HG02870 (cell line): ENCODE measurements around the gene NDUFAF8.

ENCODE experiments used
- ATAC-seq: cut with Tn5 transposase; IDR thresholded peaks from one replicate; pipeline ENCODE4 v1.9.1; 2021; ENCODE audit warnings: mild to moderate bottlenecking, moderate library complexity; ENCODE audit not compliant: unreplicated experiment

NDUFAF8 gene

DNA sequence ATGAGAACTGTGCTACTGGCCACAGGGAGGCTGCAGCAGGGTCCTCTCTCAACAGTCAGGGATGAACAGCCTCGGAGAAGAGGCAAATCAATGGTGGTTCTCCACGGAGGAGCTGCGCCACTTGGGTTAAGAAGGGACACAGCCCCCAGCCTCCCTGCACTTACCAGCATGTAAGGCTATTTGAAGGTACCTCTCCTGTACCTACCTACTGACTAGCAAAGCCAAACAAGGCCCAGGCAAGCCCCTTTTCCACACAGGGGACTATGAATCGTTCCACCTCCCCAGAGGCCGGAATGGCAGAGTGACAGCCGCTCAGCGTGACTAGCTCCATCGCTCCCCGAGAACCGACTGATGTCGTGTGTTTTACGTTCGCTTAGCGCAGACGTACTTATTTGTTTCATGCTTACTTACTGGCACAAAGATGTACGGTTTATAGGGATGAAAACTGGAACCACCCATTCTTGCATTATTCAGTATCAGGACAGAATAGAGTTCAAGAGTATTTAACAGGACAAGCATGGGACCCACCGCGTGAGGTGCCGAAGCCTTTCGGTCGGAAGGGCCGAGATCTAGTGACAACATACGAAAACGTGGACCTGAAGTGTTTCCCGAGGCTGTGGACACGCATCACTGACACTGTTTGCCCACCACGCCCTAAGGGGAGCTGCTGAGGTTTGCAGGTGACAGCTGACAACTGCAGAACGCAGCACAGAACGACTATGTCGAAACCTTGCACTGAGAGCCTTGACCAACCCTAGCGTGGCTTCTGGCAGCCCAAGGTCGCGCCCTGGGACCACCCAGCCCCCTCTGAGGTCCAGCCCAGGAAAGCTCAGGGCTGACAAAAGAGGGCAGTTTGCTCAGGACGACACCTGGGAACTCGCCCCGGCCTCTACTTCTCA is 1.3 kb upstream of the NDUFAF8 start:
- no peak for ATAC-seq

DNA sequence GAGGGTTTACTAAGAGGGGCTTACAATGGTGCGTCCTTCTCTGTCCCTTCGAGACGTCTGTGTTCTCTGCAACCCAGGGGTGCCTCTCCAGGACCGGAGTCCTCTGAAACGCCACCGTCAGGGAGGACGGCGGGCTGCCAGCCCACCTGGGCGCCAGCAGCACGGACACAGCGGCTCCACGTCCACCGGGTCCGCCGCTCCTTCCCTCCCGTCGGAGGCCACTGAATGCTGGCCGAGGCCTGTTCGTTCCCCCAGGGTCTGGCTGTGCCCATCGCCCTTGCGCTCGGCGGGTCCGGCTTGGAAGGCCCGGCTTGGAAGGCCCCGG is 666 bp upstream of the NDUFAF8 start:
- ATAC-seq = no peak

DNA sequence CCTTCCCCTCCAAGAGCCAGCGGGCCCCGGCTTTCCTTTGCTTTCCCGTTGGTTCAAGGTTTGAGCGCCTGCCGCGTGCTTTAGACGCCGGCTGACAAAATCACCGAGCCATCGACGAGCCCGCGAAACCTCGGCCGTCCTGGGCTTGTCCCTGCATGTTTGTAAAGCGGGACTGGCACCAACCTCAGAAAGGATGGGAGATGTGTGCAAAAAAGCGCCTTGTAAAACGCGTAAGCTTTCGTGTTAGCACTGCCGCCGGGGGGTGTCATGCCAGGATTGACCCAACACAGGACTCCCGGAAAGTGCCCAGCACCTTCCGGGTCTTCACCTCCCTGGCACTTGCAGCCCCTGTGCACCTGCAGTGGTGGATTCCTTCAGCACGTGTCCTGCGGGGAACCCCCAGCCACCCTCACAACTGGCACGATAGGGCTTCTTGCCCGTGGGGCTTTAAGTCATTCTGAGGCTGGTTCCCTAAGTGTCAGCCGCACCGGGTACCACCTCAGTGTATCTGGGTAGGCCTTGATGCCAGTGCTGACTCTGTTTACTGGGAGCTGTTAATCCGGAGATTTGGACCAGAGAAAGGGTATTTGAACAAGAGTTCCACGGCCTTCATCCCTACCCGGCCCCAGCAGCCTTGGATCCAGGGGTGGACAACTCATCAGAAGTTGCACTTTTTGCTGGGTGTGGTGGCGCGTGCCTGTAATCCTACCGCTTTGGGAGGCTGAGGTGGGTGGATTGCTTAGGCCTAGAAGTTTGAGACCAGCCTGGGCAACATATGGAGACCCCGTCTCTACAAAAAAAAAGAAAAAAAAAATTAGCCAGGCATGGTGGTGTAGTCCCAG is 817 bp downstream of the NDUFAF8 start:
- no peak for ATAC-seq

DNA sequence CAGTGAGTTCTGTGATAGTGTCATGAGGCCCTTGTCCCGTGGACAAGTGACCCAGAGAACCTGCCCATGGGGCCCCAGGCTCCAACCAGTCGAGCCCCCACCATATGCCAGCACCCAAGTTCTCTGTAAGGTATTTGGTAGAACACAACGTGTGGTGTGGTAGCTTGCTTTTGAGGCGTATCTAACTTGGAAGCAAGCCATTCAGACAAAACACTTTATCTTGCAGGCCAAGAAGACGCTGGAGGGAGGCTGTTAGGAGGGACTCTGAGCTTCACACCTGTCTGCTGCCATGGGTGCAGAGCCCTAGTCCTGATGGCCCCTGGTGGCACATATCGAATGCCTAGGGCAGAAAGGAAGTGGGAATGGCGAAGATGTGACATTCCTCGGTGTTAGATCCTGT is 1.6 kb downstream of the NDUFAF8 start:
- ATAC-seq = no peak

DNA sequence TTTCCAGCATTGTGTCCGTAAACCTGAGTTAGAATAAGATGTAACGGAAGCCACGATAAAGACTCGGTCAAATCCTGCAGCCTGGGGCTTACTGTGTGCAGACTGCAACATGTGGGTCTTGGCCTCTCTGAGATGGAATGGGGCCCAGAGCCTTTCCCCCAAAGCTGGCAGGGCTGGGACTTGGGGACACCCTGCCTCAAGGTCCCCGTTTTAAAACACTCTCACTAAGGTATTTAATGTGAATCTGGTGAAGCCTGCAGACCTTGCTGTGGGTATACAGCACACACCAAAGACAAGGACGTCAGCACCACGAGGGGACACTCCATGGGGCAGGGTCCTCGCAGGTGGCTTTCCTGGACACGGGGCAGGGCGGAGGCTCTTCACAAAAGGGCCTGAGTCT is 2.1 kb downstream of the NDUFAF8 start:
- ATAC-seq = no peak

DNA sequence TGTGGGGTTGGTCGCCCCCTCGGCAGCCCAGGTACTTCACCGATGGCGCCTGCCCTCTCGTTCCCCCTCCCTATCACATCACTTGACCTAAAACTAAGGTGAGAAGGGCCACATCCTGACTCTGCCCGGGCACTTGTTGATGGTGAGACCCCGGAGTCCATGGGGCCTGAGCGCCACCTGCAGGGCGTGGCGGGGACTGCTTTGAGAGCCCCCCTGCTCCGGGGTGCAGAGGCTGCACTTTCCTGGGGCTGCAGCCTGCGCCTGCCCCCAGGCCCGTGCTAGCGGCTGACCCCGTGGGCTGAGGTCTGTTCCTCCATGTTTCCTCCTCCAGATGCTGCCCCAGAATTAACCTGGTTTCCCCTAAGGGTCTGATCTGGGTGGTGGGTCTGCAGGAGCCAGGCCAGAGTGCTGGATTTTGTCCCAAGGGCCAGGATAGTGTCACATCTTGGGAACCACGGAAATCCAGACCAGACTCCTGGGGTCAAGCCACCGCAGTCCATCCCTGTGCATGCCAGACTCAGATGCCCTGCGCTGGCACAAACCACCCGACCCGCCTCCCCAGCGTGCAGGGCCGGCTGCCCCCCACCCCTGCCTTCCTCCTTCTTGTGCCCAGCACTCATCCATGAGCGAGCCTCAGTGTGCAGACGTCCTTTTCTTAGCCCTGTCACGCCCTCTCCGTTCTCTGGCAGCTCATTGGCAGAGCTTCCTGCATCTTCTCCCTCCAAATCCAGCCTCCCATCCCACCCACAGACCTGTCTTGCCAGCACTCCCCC is 2.7 kb downstream of the NDUFAF8 start:
- no peak for ATAC-seq

DNA sequence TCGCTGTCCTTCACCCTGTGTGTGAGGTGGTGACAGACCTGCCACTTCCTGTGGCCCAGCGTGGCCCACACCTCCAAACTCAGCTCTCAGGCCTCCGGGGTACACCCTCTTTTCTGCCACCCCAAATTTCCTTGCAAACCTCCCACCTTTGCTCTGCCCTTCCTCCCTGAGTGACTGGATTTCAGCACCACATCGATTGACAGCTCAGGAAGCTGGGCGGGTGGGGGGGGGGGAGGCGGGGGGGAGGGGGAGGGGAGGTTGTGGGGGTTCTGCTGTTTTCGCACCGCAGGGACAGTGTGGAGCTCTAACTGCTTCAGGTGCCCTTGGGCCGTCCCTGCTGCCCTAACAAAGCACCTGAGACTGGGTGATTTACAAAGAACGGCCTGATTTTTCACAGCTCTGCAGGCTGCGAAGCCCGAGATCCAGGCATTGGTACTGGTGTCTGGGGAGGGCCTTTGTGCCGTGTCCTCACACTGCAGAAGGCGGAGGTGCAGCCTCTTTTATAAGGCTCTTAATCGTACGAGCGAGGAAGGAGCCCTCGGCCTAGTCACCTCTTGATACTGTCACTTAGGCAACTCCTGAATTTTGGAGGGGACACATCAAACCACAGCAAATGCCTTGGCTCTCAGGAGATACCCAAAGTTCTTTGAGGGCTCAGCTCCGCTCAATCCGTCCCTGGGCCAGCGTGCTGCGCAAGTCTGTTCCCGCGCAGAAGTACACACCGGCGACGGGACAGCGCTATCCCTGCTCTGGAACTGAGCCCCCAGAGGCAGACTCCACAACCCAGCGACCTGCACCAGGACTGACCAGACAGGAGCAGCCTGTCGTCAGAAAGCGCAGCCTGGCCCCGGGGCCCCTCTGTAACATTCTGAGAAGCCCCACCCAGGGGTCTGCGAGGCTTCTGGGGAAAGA is 3.6 kb downstream of the NDUFAF8 start:
- ATAC-seq = no peak

DNA sequence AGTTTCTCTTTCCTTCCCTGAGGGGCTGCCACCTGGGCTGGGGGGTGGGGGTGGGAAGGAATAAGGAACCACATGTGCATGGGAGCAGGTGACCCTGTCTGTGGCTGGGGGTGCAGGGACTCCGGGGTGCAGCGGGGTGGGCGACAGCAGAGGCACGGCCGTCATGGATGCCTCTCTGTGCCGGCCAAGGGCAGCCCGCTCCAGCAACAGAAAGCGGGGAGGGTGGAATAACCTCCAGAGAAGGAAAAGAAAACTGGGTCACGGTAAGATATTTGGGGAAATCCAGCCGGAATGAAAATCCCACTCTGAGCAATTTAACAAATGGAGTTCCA is 4.2 kb downstream of the NDUFAF8 start:
- no peak for ATAC-seq

DNA sequence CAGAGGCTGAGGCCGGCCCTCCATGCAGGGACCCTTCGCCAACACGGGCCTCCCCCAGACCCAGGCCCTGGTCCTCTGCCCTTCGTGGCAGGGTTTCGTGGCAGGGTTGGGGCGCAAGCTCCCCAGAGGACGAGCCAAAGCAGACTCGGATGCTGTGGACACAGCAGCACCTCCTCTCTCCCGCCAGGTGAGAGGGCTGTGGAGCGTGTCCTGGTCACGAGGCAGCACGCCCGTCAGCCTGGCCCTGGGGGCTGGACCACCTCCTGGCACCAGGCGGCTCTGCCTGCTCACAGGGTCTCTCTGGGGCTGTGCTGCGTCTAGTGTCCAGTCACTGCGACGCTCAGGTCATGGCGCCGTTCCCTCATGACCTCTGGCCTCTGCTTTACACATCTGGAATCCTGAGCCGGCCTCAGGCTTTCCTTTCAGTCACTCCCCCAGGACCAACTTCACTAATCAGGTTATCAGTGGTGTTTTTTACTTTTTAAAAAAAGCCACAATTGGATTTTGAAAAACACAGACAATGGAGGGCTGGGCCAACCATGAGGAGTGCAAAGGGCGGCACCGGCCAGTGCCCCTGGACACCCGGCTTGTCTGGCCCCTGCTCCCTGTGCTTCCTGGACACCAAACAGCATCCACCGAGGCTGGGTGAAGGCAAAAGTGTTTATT is 5.4 kb downstream of the NDUFAF8 start:
- ATAC-seq = no peak

DNA sequence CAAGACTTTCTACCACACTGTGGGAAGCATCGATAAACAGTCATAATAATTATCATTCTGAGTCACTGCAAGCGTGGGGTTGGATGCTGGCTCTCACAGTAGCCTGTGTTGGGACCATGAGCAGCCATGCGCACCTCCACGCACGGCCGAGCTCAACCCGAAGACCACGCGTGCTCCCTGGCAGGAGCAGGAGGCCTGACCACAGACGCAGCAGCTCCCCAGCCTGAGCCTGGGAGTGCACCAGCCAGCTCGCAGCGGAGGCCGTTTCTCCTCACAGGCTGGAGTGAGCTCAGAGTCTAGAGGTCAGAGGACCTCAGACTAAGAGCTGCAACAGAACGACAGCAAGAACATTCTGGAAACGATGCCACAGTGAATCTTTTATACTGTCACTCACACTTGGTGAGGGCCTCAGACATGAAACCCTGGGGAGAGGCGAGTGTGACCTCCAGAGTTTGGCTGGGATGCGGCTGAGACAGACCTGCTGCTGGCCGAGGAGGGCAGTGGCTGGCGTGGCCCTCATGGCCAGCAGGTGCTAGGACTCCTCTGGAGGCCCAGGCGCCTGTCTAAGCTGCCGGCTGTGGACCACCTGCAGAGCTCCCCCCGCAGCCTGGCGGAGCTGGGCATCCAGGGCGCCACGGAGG is 6.0 kb downstream of the NDUFAF8 start:
- ATAC-seq = peak; percentile 53

DNA sequence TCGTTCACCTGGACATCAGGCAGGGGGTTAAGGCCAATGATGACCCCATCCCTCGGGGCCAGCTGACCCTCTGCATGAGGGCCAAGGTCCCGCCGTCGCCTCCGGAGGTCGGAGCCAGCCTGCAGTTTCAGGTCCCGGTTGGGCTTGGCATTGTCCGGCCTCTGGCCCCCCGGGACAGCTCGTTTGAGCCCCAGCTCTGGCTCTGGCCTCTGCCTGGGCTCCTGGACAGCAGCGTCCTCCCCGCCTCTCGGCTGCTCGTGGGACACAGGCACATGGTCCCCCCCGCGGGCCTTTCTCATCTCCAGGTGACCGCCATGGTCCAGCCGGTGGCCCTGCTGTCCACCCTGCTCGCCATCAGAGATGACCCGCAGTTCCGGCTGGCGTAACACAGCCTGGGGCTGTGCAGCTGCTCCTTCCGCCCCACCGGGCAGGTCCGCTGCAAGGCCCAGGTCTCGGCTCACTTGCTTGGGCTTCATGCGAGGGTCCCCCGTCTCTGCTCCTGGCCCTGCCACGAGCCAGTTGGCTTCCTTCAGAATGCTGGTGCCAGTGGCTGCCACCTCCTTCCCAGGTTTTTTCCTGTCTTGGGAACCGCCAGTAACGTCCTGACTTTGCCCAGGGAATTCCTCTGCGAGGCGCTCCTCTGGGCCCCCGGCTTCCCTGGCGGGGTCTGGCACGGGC is 6.7 kb downstream of the NDUFAF8 start:
- no peak for ATAC-seq

DNA sequence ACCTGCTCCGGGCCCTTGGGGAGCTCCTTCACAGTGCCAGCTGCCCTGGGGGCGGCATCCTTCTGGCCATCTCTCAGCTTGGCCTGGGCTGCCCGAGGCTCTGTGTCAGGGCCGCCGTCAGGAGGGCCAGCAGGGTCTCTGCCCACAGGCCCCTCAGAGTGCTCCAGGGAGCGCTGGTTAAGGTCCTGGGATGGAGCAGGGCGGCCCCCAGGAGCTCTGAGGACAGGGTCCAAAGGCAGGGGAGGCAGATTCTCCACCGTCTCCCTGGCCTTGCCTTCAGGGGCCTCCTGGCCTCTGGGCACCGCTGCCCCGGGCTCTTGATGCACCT is 7.2 kb downstream of the NDUFAF8 start:
- ATAC-seq = no peak

DNA sequence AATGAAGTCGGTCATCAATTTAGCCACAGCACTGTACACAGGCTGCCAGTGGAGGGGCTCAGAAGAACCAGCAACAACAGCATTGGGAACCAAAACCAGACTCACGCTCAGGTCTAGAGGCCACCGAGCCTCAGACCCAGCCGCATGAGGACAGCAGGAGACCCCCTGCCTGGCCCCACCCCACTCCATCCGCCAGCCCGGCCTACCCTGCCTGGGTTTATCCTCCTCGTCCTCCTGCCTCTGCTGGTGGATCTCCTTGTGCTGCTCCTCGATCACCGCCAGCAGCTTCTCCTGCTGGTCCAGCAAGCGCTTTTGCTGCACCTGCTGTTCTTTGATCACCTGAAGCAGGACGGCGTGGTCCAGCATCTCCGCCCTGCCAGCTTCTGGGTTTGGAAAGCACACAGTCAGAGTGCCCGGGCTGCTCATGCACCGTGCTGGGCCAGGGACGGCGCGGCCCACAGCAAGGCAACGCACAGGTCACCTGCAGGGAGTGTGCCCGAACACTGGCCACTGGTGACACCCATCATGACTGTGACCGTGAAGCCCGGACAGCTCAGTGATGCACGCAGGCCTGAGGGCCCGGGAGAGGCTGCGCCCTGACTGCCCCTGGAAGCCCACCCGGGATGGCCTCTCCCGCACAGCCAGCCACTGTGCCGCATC is 7.7 kb downstream of the NDUFAF8 start:
- ATAC-seq = no peak

DNA sequence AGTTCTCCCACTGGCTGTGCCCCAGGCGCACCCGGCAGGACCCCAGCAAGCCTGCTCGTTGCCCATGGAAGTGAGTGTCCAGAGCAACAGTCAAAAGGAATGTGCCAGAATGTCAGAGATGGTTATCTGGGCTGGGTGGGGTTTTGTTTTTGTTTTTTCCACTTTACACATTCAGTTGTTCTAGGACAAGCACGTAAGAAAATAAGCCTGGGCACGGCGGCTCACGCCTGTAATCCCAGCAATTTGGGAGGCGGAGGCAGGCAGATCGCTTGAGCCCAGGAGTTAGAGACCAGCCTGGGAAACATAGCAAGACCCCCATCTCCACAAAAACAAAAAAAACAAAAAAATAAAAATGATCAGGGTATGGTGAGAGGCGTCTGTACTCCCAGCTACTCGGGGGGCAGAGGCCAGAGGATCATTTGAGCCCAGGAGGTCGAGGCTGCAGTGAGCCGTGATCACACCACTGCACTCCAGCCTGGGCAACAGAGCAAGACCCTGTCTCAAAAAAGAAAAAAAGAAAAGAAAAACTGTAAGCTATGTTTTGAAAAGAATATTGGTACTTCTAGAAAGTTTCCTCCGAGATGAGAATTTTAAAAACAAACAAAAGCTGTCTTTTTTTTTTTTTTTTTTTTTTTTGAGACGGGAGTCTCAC is 8.3 kb downstream of the NDUFAF8 start:
- no peak for ATAC-seq

DNA sequence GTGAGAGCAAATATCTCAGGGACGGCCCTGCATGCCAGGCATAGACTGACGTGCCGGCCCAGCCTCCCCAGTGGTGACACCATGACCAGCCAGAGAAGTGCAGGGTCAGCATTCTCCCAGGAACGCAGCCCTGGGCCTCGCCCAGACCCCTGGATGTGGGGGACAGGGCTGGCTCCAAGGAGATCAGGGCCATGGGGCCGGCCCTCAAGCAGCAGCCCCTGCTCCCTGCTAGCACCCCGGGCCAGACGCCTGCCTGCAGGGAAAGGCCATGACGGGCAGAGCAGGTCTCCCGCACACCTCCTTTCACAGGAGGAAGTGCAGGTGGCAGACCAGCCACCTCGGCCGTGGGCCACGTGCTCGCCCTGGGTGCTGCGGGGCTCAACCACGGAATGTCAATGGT is 9.5 kb downstream of the NDUFAF8 start:
- ATAC-seq = no peak

DNA sequence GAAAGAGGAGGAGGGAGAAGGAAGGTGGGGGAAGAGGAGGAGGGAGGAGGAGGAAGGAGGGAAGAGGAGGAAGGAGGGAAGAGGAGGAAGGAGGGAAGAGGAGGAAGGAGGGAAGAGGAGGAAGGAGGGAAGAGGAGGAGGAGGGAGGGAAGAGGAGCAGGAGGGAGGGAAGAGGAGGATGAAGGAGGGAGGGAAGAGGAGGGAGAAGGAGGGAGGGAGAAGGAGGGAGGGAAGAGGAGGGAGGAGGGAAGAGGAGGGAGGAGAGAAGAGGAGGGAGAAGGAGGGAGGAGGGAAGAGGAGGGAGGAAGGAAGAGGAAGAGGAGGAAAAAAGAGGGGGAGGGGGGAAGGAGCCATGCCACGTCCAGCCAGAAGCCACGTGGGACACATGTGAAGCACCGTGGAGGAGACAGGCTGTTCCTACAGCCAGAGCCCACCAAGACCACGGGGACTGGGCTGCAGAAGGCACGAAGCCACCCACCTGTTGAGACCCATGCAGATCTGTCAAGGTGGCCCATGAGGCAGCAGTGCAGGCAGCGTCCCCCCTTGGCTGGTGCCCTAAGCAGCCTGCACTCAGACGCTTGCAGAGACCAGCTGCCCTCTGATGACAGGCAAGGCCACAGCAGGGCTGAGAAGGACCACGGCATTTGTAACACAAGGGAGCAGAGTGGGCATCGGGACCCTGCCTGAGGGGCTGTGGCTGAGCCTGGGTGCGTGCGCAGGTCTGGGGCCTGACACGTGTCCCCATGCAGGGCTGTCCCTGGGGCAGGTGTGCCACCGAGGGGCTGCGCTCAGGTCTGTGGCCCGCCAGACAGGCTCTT is 10.3 kb downstream of the NDUFAF8 start:
- no peak for ATAC-seq
